GM06990 (cell line): Measurements from ENCODE around the gene SPAAR.
"Not testable (repeated sequence)": the region's sequence is repeated elsewhere in the genome, so short reads cannot be mapped to it uniquely, and the experiment has no call there.

Experiments
- DNase-seq: peaks from one replicate; pipeline ENCODE4 v3.0.0-alpha.2; 2011; ENCODE audit not compliant: insufficient read length; ENCODE audit errors: extremely low read depth
- H3K27me3 ChIP-seq: replicated peaks from 2 replicates; pipeline ENCODE4 v1.6.0; 2011; ENCODE audit warnings: low read length; ENCODE audit not compliant: control insufficient read depth, insufficient read depth
- H3K36me3 ChIP-seq: 2 replicates; pipeline ENCODE4 v1.5.1; 2011; ENCODE audit warnings: low read length; ENCODE audit not compliant: control insufficient read depth, insufficient read depth
- H3K4me3 ChIP-seq: replicated peaks from 2 replicates; pipeline ENCODE4 v1.5.1; 2011; ENCODE audit warnings: low read depth, mild to moderate bottlenecking, control low read depth, low read length
- CTCF ChIP-seq: IDR thresholded peaks from 2 replicates; pipeline ENCODE4 v1.5.1; 2011; ENCODE audit warnings: low read length, control low read depth, mild to moderate bottlenecking, inconsistent platforms; ENCODE audit not compliant: insufficient read depth, poor library complexity, severe bottlenecking

Gene SPAAR

GRCh38 chr9:35892051-35892450 is 17.2 kb upstream of the SPAAR start:
- no peak for TF ChIP-seq CTCF

GRCh38 chr9:35896570-35896969 is 12.7 kb upstream of the SPAAR start:
- no peak for DNase-seq
- no peaks in the 10 kb centered on the region for H3K27me3 ChIP-seq
- no peak for TF ChIP-seq CTCF
- no peak overlapping the region for H3K4me3 ChIP-seq
- H3K36me3 ChIP-seq = no peaks in the 10 kb centered on the region

More at GRCh38 chr9:35892051-35892450, 17.2 kb upstream of the SPAAR start:
- Histone ChIP-seq H3K27me3 (no peaks in the 10 kb centered on the region), H3K4me3 (no peak overlapping the region), H3K36me3 (no peaks in the 10 kb centered on the region)
- DNase-seq = no peak

- not testable (repeated sequence) for H3K27me3 ChIP-seq, DNase-seq, H3K36me3 ChIP-seq, H3K4me3 ChIP-seq
These were observed 11.8 kb upstream of the SPAAR start for GRCh38 chr9:35897376-35898099.

GRCh38 chr9:35898337-35898736 is 11.0 kb upstream of the SPAAR start:
- no peaks in the 10 kb centered on the region for H3K36me3 ChIP-seq
- H3K4me3 ChIP-seq = no peak overlapping the region
- TF ChIP-seq CTCF = no peak
- DNase-seq = no peak
- peaks cover 1% of the 10 kb centered on the region for H3K27me3 ChIP-seq

- DNase-seq = no peak
- no peak for TF ChIP-seq CTCF
- Histone ChIP-seq H3K4me3 (no peak overlapping the region), H3K27me3 (peaks cover 1% of the 10 kb centered on the region), H3K36me3 (no peaks in the 10 kb centered on the region)
These were observed 10.3 kb upstream of the SPAAR start for GRCh38 chr9:35899021-35899420.

- H3K27me3 ChIP-seq = peaks cover 1% of the 10 kb centered on the region
- no peaks in the 10 kb centered on the region for H3K36me3 ChIP-seq
- TF ChIP-seq CTCF = peak; percentile 51
- no peak overlapping the region for H3K4me3 ChIP-seq
- DNase-seq = no peak
These were observed 6.2 kb upstream of the SPAAR start for GRCh38 chr9:35903049-35903448.
